Measurements from ENCODE around the gene LHX3.

GRCh38 chr9:136173648-136174290 is 31.2 kb downstream of the LHX3 start:
- TF ChIP-seq CTCF (IDR thresholded peaks at IDR 0.05 in 8 of 11, conservative IDR thresholded peaks at IDR 0.05 in 3 of 11) (no peak), POLR2A (IDR thresholded peaks at IDR 0.05) (no peak), POLR2AphosphoS5 (IDR thresholded peaks at IDR 0.05) (no peak)
